IPS DF 4.7 (cell line): Measurements from ENCODE around the gene PSRC1.

Experiments used
- DNase-seq: peaks from one replicate; pipeline ENCODE4 v3.0.0-alpha.2; 2013; ENCODE audit warnings: low spot score; ENCODE audit errors: extremely low read depth

The PSRC1 gene

GRCh38 chr1:109272831-109273547, 10.0 kb downstream of the PSRC1 start:
- no peak for DNase-seq

DNA sequence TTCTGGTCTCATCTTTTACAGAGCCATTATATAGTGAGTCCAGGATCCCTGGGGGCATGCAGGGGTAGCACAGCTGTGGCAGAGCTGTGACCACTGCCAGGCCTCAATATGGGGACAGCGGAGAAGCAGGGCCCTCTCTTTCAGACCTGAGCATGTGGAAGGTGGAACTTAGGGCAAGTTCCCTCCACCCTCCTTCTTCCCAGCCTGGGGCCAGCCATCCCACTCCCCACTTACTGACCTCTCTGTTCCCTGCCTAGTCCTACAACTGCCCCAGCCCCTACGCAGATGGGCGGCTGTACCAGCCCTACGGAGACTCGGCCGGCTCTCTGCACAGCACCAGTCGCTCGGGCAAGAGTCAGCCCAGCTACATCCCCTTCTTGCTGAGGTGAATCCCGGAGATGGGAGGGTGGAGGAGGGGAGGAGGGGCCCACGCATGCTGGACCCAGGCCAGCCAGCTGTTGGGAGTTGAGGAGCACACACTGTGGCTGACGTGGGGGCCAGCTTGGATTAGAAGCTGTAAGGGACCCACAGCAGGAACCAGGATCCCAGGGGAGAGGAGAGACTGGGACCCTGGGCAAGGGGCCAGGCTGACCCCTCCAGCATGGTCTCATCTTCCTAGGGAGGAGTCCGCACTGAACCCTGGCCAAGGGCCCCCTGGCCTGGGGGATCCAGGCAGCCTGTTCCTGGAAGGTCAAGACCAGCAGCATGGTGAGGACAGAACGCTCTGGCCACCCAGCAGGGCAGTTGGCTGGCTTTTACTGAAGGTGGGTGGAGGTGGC, 10.7 kb downstream of the PSRC1 start:
- no peak for DNase-seq

GRCh38 chr1:109271458-109271857, 11.5 kb downstream of the PSRC1 start:
- no peak for DNase-seq

- DNase-seq = no peak
These were observed 12.2 kb downstream of the PSRC1 start for GRCh38 chr1:109270623-109271317.

- DNase-seq = no peak
These were observed 12.8 kb downstream of the PSRC1 start for GRCh38 chr1:109269981-109270622.

- no peak for DNase-seq
These were observed 13.5 kb downstream of the PSRC1 start for GRCh38 chr1:109269212-109269980.

GRCh38 chr1:109268431-109269211, 14.3 kb downstream of the PSRC1 start:
- DNase-seq = no peak

DNA sequence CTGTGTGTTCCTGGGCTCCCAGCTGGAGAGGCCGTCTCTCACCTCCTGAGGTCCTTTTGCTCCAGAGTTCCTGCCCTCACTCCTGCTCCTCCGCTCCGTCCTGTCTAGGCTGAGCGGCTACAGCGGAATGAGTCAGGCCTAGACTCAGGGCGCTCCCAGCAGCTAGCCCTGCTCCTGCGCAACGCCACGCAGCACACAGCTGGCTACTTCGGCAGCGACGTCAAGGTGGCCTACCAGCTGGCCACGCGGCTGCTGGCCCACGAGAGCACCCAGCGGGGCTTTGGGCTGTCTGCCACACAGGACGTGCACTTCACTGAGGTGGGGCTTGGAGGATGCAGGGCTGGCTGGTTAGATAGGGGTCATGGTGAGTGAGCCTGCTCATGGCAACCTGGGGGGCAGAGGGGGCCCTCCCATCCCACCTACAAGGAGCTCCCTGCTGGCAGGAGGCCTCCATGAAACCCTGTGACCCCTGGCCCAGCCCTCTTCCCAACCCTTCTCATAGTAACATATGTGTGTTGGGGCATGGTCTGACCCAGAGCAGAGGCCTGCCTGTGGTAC, 15.1 kb downstream of the PSRC1 start:
- DNase-seq = no peak

GRCh38 chr1:109266965-109267364, 16.0 kb downstream of the PSRC1 start:
- no peak for DNase-seq

DNA sequence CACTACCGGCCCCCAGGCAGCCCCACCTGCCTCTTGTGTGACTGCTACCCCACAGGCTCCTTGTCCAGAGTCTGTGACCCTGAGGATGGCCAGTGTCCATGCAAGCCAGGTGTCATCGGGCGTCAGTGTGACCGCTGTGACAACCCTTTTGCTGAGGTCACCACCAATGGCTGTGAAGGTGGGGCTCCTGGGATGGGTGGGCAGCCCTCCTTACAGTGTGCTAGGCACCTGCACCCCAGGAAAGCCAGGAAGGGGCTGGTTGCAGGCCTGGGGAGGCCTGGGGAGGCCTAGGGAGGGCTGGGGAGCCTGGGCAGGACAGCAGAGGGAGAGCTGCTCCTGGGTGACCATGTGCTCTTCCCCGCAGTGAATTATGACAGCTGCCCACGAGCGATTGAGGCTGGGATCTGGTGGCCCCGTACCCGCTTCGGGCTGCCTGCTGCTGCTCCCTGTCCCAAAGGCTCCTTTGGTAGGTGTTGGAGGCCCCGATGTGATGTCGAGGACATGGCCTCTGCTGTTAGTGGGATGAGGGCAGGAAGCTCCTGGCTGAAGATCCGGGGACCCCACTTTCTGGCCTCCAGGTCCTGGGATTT, 17.1 kb downstream of the PSRC1 start:
- DNase-seq = no peak

DNA sequence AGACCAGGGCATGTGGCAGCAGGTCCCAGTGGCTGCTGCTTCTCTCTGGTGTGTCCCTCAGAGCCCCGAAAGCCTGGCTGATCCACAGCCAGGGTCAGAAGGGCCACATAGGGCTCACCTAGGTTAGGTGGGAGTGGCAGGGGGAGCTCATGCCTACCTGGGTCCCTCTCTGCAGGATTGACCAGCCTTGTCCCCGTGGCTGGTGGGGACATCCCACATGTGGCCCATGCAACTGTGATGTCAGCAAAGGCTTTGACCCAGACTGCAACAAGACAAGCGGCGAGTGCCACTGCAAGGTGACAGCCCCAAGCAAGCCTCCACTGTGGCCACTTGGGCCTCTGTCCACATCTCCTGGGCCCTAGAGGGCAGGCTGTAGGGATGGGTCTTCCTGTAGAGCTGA, 17.9 kb downstream of the PSRC1 start:
- DNase-seq = no peak

DNA sequence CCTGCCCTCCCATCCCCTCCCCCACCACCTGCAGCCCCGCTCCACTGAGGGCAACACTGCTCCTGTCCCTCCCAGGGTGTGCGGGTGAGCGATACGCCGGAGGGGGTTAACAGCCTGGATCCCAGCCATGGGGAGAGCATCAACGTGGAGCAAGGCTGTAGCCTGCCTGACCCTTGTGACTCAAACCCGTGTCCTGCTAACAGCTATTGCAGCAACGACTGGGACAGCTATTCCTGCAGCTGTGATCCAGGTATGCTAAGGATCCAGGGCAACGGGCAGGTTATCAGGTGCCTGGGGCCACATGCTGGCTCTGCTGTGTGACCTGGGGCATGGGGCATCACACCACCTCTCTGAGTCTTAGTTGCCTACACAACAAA, 18.6 kb downstream of the PSRC1 start:
- DNase-seq = no peak

DNA sequence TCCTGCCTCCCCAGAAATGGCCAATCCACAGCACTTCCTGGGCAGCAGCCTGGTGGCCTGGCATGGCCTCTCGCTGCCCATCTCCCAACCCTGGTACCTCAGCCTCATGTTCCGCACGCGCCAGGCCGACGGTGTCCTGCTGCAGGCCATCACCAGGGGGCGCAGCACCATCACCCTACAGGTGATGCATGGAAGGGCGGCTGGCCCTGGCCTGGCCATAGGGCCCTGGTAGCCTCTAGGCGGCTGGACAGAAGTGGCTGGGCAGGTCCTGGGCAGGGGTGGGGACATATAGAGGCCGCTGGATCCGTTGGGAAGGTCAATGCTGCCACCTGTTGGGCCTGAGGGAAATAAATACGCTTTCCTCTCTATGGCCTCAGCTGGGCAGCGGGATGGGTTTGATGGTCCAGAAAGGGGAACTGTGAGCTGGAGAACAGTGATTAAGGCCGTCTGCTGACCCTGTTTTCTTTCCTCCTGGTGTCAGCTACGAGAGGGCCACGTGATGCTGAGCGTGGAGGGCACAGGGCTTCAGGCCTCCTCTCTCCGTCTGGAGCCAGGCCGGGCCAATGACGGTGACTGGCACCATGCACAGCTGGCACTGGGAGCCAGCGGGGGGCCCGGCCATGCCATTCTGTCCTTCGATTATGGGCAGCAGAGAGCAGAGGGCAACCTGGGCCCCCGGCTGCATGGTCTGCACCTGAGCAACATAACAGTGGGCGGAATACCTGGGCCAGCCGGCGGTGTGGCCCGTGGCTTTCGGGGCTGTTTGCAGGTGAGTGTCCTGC, 19.2 kb downstream of the PSRC1 start:
- DNase-seq = no peak

DNA sequence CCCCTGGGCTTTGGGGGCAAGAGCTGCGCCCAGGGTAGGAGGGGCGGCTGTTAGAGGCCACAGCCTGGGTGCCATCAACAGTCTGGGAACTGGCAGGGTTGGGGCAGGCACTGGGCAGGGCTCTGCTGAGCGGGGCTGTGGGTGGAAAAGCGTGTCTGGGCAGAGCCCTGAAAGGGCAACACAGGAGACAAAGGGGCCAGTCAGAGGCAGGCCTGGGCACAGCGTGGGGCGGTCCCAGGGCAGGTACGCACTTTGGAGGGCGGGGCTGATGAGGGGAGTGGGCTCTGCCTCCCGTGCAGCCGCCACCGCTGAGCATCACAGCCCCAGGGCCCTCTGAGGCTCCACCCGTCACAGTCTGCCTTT, 19.7 kb downstream of the PSRC1 start:
- DNase-seq = no peak

DNA sequence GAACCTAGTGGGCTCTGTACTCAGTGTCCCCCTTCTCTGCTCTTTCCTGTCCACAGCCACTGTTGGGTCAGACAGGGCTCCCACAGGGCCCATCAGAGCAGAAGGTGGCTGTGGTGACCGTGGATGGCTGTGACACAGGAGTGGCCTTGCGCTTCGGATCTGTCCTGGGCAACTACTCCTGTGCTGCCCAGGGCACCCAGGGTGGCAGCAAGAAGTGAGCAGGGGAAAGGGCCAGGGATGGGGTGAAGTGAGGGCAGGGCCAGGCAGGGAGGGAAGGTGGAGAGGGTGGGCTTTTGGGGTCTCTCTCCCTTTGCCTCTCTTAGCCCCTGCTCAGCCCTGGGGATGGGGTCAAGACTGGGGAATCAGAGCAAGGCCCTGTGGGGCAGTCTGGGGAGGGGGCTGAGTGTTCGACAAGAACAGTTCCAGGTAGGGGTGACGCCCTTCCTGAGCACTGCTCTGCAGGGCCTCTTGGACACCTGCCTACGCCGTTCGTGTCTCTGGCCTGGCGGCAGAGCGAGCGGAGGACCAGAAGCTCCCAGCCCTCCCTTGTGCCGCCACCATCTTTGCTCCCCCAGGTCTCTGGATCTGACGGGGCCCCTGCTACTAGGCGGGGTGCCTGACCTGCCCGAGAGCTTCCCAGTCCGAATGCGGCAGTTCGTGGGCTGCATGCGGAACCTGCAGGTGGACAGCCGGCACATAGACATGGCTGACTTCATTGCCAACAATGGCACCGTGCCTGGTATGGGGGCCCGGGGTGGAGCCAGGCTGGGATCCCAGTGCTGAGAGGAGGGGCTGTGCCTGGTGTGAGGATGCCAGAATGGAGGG, 20.5 kb downstream of the PSRC1 start:
- no peak for DNase-seq

GRCh38 chr1:109261578-109261977, 21.4 kb downstream of the PSRC1 start:
- no peak for DNase-seq

DNA sequence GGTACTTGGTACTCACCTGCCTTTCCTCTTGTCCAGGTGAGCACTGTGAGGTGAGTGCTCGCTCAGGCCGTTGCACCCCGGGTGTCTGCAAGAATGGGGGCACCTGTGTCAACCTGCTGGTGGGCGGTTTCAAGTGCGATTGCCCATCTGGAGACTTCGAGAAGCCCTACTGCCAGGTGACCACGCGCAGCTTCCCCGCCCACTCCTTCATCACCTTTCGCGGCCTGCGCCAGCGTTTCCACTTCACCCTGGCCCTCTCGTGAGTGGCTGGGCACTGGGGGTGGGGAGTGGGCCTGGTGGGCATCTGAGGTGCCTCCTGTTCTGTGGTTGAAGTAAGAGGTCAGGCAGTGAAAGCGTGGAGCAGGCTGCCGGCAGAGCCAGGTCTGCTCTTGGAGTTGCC, 21.9 kb downstream of the PSRC1 start:
- DNase-seq = no peak
